HG03378 (cell line): ENCODE data around the gene C2CD4D.

Experiments
- ATAC-seq: cut with Tn5 transposase; IDR thresholded peaks from one replicate; pipeline ENCODE4 v1.9.1; 2021; ENCODE audit warnings: mild to moderate bottlenecking, moderate library complexity; ENCODE audit not compliant: unreplicated experiment

C2CD4D gene

DNA sequence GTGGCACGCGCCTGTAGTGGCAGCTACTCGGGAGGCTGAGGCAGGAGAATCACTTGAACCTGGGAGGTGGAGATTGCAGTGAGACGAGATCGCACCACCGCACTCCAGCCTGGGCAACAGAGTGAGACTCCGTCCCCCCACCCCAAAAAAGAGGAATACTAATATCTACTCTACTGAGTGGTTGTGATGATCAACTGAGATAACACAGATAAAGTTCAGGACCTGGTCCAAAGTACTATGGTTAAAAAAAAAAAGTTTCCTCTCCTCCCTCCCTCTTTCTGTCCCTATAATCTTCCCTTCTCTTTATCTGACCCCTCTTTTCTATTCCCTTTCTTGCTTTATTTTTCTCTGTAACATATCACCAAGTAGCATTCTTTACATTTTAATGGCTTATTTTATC, 4.0 kb downstream of the C2CD4D start:
- no peak for ATAC-seq

GRCh38 chr1:151834239-151834638, 5.4 kb downstream of the C2CD4D start:
- ATAC-seq, result no peak

DNA sequence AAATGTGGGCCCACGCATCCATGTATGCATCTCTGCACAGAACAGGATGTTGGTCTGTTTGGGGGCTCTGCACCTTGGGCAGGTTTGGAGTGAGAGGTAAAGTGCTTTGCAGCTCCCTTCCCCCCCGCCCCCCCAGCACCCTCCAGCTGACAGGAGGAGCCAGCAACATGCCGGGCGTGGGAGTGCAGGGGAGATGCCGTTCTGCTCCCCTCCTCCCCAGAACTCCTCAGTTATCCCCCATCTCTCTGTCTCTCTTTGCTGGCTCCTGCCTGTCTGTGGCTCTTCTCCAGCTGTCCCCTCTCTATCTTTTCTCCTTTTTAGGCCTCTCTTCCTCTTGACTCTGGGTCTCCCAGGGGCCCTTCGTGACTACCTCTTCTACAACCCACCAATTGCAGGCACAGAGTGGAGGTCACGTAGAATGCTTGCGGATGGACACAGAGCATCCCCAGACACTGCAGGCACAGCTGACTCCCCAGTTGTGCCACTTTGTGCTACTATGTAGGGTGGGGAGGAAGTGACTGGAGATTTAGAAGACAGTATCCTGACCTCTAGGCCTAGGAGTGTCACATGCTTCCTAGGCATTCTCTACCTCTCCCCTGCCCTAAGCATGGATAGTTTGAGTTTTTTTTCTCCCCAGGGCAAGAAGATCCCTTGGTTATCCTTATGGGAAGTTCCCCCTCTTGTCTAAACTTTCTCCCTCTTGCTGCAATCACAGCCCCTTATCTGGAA, 6.3 kb downstream of the C2CD4D start:
- no peak for ATAC-seq

DNA sequence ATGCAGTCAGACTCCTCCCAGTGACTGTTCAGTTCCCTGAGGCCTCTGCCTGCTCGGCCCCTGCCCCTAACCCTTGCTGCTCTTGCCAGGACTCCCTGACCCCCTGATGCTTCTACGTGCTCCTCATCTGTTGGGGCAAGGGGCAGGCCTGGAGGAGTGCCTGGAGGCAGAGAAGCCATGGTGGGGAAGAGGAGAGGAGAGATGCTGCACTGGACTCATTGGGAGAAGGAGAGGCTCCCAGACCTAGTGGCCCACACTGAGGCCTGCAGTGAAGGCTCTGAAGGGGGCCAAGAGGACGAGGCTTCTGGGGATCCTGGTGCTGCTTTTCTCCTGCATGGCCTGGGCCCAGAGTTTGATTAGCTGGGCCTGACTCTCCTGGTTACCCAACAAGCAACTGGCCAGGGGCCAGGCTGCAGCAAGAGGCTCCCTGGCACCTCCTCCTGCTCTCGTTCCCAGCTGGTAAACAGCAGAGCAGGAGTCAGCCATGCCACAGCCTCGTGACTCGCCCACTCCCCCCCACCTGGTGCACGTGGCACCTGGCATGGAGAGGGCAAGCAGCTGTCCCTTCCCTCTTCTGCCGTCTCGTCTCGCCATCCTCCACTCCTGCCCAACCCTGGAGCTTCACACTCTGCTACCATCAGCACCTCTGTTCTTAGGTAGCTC, 7.2 kb downstream of the C2CD4D start:
- no peak for ATAC-seq

DNA sequence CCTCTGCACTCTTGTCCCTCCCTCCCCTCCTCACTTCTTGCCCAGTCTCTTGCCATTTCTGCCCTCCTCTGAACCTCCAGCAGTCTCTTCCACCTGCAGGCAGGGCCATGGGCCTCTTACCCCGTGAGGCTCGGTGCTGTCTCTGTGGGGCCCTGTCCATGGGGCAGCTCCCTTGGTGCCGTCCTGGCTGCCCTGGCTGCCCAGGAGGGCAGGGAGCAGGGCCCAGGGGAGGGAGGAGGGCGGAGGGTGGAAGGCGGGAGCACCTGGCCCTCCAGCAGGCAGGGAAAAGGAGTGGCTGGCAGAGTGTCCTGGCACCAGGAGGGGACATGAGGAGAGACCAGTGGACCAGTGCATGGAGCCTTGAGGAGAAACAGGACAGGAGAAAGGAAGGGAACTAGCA, 8.0 kb downstream of the C2CD4D start, which contains the start of gene RORC:
Gene RORC (minus strand): TSS at position 198 of the 400 bp plus-strand sequence. CDS start 38 bp downstream, at position 160.
- ATAC-seq, result no peak

- ATAC-seq, result no peak
Measured at GRCh38 chr1:151831256-151831591, 8.4 kb downstream of the C2CD4D start.

- ATAC-seq, result no peak
Measured at GRCh38 chr1:151830055-151830454, 9.6 kb downstream of the C2CD4D start.

- no peak for ATAC-seq
Measured at GRCh38 chr1:151829352-151830046, 10.1 kb downstream of the C2CD4D start.

- no peak for ATAC-seq
Measured at GRCh38 chr1:151828921-151829320, 10.7 kb downstream of the C2CD4D start.

DNA sequence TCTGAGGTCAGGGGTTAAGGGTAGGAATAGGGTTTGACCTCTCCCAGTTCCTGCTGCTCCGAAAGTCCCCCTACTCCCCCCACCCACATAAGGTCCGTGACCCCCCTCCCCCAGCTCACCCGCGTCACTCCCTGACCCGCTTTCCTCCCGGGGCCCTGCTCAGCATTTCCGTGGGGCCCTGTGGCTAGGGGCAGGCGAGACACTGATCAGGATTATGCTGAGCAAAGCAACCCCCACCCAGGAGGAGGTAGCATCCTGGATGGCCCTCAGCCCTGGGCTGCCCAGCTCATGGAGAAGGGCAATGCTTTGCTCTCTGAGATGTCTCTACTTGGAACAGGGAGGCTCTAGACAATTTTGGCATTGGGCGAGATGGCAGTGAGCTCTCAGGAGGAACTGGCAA, 11.8 kb downstream of the C2CD4D start:
- no peak for ATAC-seq

DNA sequence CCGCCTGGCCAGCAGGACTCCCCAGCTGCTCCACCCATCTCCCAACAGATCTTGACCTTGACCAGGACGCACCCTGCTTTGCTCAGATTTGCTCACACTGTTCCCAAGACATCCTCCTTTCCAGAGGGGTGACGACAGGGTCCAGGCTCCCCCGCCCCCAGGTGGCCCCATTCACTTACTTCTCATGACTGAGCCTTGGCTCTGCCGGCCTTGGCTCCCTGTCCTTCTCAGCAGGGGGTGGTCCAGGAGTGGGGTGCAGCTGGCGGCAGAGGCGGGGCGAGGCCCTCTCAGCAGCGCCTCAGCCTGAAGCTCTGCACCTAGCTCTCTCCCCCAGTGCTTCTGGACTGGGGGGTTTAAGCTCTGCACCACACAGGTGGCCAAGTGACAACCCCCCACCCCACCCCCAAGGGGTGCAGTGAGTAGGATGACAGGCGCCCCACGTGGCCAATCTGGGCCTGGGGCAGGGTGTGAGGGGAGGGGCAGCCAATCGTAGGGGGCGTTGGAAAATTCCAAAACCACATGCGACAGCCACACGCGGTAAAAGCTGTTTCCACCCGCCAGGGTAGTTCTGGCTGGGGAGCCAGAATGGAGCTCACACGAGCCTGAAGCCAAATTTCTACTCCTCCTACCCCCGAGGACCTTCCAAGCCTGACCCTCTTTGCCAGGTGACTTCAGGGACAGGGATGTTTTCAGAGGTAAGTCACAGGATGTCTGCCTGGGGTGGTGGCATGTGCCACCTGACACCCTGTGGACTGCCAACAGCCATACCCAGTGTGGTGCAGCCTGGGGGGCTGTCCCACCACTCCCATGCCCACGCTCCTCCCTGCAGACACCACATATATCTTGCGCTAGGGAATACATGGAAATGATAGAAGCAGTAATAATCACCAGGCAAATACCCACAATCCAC, 13.6 kb downstream of the C2CD4D start:
- ATAC-seq, result no peak

GRCh38 chr1:151825204-151825603, 14.4 kb downstream of the C2CD4D start:
- no peak for ATAC-seq

GRCh38 chr1:151823175-151823574, 16.4 kb downstream of the C2CD4D start:
- ATAC-seq, result no peak

DNA sequence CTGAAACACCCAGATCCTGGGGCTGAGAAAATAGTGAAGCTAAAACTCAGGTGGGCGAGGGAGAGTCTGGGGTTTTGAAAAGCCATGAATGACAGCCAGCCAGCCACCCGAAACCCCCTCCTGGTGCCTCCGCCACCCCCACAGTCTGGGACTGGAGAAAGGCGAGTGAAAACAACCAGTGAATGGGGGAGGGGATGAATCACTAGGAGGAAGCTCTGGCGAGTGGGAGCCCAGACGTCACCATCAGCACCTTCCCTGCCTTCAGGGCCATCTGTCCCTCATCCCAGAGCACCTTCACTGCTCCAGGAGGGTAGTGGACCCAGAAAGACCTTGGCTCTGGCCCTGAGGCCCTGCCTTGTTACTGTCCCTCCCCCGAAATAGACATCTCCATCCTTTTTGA, 17.2 kb downstream of the C2CD4D start:
- no peak for ATAC-seq

GRCh38 chr1:151820940-151821339, 18.7 kb downstream of the C2CD4D start:
- ATAC-seq, result no peak

GRCh38 chr1:151819976-151820623, 19.5 kb downstream of the C2CD4D start:
- no peak for ATAC-seq

DNA sequence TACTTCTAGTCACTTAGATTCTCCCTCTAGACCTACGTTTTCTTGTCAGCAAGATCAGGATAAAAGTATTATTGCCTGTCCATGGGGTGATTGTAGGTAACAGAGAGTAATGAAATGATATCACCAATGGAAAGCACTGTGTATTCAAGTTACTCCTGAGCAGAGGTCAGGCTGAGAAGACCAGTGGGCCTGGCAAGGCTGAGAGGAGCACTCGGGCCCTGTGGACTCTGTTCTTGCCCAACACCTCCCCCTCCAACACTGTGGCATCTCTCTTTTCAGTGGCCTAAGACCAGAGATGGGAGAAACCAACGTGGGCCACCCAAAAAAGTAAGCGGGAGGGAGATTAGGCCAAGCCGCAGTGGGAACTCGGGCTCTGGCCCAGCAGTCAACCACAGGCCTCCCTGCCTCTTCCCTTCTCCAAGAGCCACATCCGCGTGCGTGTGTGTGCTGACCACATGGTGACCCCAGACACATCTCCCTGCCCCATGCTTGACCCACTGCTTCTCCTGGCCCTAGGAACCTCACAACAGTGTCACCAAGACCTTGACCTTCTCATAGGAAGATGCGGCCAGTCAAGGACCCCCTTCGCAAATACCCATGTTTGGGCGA, 20.3 kb downstream of the C2CD4D start:
- no peak for ATAC-seq

GRCh38 chr1:151817353-151817730, 22.3 kb downstream of the C2CD4D start:
- no peak for ATAC-seq

GRCh38 chr1:151816548-151817352, 22.9 kb downstream of the C2CD4D start:
- ATAC-seq, result no peak
